Mesothelial cell of epicardium (in vitro differentiated cells): ENCODE data around the gene ELK3. TPM values are rescaled to one million over a fixed set of nuclear protein-coding genes. Genes with fewer than 3 reads are reported as not detected.

ENCODE experiments used
- DNase-seq, 2 experiments: peaks; one replicate each; pipeline ENCODE4 v3.0.0; 2021; ENCODE audit warnings: low spot score in 2 of 2; ENCODE audit not compliant: unreplicated experiment in 2 of 2
- H3K27ac Mint-ChIP-seq: 2 replicates; pipeline ENCODE4 v1.8.0; 2021; ENCODE audit warnings: mixed read lengths
- H3K27me3 Mint-ChIP-seq: 2 replicates; pipeline ENCODE4 v1.8.0; 2021; ENCODE audit warnings: low read depth, mixed read lengths
- H3K36me3 Mint-ChIP-seq: 2 replicates; pipeline ENCODE4 v1.8.0; 2021; ENCODE audit warnings: mixed read lengths
- H3K4me1 Mint-ChIP-seq: 2 replicates; pipeline ENCODE4 v1.8.0; 2021; ENCODE audit warnings: mixed read lengths
- H3K4me3 Mint-ChIP-seq: 2 replicates; pipeline ENCODE4 v1.8.0; 2021; ENCODE audit warnings: mild to moderate bottlenecking, moderate library complexity, mixed read lengths
- H3K9me3 Mint-ChIP-seq: 2 replicates; pipeline ENCODE4 v1.8.0; 2021; ENCODE audit warnings: mixed read lengths
- CTCF ChIP-seq: fragments of 200-600 bp; sonication (generic); IDR thresholded peaks from one replicate; pipeline ENCODE4 v1.5.0; 2021; ENCODE audit warnings: antibody characterized with exemption; ENCODE audit not compliant: unreplicated experiment
- total RNA-seq: library from RNA; stranded (reverse); gene quantifications from 3 replicates; pipeline ENCODE4 v1.2.1, GENCODE V29; 2021

ELK3 gene
- total RNA-seq, 1 donor from 2014 or later, result 27.2 TPM

DNA sequence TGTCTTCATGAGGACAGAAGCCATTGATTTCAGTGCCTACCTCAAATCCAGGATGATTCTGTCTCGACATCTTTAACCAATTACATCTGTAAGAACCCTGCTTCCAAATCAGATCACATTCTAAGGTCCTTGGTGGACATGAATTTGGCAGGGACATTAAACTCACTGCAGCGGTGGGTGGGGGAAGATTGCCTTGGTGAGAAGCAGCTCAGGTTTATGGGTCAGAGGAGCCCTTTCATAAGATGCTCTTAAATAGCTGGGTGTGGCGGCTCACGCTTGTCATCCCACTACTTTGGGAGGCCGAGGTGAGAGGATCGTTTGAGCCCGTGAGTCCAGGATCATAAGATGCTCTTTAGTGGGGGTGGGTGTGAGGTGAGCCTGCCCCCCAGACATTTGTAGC lies 42.9 kb downstream of the ELK3 start:
- no peak overlapping the region for H3K4me3 Mint-ChIP-seq
- no peak for TF ChIP-seq CTCF
- no peaks in the 10 kb centered on the region for H3K9me3 Mint-ChIP-seq
- no peak for DNase-seq
- no peak overlapping the region for H3K27ac Mint-ChIP-seq
- peaks cover 15% of the 10 kb centered on the region for H3K4me1 Mint-ChIP-seq
- H3K27me3 Mint-ChIP-seq, result no peaks in the 10 kb centered on the region
- peaks cover 5% of the 10 kb centered on the region for H3K36me3 Mint-ChIP-seq

GRCh38 chr12:96237465-96238077 lies 43.4 kb downstream of the ELK3 start:
- Mint-ChIP-seq H3K9me3 (no peaks in the 10 kb centered on the region), H3K36me3 (peaks cover 5% of the 10 kb centered on the region), H3K27ac (no peak overlapping the region), H3K4me1 (peaks cover 15% of the 10 kb centered on the region), H3K27me3 (no peaks in the 10 kb centered on the region), H3K4me3 (no peak overlapping the region)
- no peak for TF ChIP-seq CTCF
- no peak for DNase-seq

- no peaks in the 10 kb centered on the region for H3K9me3 Mint-ChIP-seq
- H3K4me3 Mint-ChIP-seq, result no peak overlapping the region
- H3K27me3 Mint-ChIP-seq, result no peaks in the 10 kb centered on the region
- no peak for TF ChIP-seq CTCF
- DNase-seq, result no peak
- H3K36me3 Mint-ChIP-seq, result peaks cover 5% of the 10 kb centered on the region
- H3K4me1 Mint-ChIP-seq, result peaks cover 15% of the 10 kb centered on the region
- H3K27ac Mint-ChIP-seq, result no peak overlapping the region
Measured at GRCh38 chr12:96238336-96239047, 44.3 kb downstream of the ELK3 start.

- Mint-ChIP-seq H3K4me1 (peaks cover 15% of the 10 kb centered on the region), H3K27ac (peak overlapping the region; percentile 75)
Measured at GRCh38 chr12:96239711-96240635, 45.8 kb downstream of the ELK3 start.

More at GRCh38 chr12:96239711-96240635, 45.8 kb downstream of the ELK3 start:
- DNase-seq, result peak; percentile 49 to 78
- peak overlapping the region; percentile 44 for H3K4me3 Mint-ChIP-seq
- H3K9me3 Mint-ChIP-seq, result no peaks in the 10 kb centered on the region
- no peaks in the 10 kb centered on the region for H3K27me3 Mint-ChIP-seq
- peaks cover 5% of the 10 kb centered on the region for H3K36me3 Mint-ChIP-seq
- no peak for TF ChIP-seq CTCF
